Loucy (cell line): ENCODE measurements around the gene ACADSB.

Source experiments
- EZH2phosphoT487 ChIP-seq: fragments of 200-600 bp; IDR thresholded peaks from 2 replicates; pipeline ENCODE4 v1.6.1; 2018; ENCODE audit warnings: antibody characterized with exemption, mild to moderate bottlenecking, moderate library complexity, borderline replicate concordance
- TF ChIP-seq, protein P1 (sequence below): fragments of 200-600 bp; sonication (generic); conservative IDR thresholded peaks from 2 replicates; pipeline ENCODE4 v1.5.1; 2014; ENCODE audit warnings: mild to moderate bottlenecking, antibody characterized with exemption, low read length

DNA sequence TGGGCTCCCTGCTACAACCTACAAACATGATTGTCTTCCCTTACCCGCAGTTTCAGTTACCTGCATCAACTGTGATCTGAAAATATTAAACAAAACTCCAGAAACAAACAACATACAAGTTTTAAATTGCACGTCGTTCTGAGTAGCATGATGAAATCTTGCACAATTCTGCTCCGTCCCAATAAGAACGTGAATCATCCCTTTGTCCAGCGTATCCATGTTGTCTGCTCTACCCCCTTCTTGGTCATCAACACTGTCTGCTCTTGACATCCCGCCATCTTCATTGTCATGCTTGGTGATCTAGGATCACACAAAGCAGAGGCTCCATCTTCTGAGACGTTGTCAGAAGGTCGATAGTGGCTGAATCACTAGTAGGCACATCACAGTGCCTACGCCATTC lies 53.9 kb downstream of the ACADSB start:
- TF ChIP-seq, protein P1, sequence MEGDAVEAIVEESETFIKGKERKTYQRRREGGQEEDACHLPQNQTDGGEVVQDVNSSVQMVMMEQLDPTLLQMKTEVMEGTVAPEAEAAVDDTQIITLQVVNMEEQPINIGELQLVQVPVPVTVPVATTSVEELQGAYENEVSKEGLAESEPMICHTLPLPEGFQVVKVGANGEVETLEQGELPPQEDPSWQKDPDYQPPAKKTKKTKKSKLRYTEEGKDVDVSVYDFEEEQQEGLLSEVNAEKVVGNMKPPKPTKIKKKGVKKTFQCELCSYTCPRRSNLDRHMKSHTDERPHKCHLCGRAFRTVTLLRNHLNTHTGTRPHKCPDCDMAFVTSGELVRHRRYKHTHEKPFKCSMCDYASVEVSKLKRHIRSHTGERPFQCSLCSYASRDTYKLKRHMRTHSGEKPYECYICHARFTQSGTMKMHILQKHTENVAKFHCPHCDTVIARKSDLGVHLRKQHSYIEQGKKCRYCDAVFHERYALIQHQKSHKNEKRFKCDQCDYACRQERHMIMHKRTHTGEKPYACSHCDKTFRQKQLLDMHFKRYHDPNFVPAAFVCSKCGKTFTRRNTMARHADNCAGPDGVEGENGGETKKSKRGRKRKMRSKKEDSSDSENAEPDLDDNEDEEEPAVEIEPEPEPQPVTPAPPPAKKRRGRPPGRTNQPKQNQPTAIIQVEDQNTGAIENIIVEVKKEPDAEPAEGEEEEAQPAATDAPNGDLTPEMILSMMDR: no peak
- no peak for TF ChIP-seq EZH2phosphoT487
